ENCODE results near the gene ENSA.

DNA sequence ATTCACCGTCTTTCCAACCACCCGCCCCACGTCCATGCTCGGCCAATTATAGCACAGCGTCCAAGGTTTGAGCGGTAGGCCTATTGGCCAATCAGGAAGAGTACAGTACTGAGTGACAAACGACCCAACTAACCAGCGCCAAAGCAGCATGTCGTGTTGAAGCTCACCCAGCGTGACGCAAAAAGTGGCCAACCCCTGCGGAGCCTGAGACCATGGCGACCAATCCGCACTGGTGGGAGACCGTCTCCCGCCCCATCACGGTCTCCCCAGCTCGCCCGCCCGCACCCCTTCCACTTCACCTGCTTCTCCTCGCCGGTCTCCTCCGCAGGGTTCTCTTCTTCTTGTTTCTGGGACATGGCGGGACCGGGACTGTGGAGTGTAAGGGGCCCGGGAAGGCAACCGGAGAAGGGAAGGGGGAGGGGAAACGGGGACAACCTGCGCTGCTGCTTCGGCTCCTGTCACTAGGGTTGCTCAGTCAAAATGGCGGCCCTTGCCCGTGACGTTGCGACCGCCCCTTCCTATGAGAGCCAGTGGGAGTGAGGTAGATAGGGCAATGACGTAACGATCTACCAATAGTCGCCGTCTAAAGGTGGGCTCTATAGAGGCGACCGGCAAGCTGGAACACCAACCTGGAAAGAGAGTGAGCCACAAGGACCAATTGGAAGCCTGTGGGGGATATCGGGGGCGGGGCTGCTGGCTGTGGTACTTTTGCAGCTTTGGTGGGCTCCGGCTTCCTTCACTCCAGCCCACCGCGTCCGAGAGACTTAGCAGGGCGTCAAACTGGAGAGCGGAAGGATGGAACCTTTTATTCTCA, at the start of gene ENSA:
- peak; percentile 98 for TF ChIP-seq POLR2A (IDR thresholded peaks at IDR 0.05; ENCODE audit: low read length)
- TF ChIP-seq GATA1 (IDR thresholded peaks at IDR 0.05; ENCODE audit: low read depth, low read length), result no peak
